Measurements from ENCODE around the gene SUPT5H. TPM values are rescaled to one million over a fixed set of nuclear protein-coding genes. Genes with fewer than 3 reads are reported as not detected.

Gene SUPT5H
- total RNA-seq, 5 donors from 2014 or later (not counting 1 experiment from before 2014, with no cell fraction given), result 180 to 301 (median 194) TPM

DNA sequence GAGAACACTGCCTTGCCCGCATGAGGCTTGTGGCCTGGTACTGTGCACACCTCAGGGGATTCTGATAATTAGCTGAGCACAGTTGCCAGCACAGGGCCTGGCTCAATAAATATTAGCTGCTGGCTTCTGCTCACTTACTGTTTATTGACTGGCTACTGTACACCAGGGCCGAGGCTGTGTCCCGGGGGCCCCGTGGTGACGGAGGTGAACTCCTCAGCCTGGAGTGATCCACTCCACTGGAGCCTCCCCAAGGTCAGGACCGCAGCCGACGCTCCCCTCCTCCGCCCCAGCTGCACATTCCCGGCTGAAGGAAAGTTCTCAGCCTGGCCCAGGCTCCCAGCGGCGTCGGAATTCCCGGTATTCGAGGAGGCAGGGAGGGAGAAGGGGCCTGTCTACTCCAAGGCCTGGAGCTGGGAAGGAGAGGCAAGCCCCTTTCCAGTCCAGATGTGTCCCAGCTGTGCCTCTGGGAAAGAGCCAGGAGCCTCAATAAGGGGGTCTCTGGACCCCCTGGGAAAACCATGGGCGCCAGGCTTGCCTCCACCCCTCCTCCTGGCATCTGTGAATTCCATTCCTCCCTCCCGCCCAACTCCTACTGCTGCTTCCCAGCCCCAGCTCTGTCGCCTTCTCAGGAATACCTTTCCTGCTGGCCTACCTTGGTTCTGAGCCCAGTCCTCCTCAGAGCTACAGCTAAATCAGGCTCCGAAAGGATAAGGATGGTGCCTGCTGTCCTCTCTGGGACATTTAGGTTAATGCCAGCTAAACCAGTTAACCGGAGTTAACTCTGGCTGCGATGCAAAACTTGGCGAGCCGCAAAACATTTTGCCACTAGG, 16.9 kb upstream of the SUPT5H start:
- DNase-seq, result peak in 1 of 35 experiments; percentile 12
- no peak overlapping the region for H3K27ac Mint-ChIP-seq

DNA sequence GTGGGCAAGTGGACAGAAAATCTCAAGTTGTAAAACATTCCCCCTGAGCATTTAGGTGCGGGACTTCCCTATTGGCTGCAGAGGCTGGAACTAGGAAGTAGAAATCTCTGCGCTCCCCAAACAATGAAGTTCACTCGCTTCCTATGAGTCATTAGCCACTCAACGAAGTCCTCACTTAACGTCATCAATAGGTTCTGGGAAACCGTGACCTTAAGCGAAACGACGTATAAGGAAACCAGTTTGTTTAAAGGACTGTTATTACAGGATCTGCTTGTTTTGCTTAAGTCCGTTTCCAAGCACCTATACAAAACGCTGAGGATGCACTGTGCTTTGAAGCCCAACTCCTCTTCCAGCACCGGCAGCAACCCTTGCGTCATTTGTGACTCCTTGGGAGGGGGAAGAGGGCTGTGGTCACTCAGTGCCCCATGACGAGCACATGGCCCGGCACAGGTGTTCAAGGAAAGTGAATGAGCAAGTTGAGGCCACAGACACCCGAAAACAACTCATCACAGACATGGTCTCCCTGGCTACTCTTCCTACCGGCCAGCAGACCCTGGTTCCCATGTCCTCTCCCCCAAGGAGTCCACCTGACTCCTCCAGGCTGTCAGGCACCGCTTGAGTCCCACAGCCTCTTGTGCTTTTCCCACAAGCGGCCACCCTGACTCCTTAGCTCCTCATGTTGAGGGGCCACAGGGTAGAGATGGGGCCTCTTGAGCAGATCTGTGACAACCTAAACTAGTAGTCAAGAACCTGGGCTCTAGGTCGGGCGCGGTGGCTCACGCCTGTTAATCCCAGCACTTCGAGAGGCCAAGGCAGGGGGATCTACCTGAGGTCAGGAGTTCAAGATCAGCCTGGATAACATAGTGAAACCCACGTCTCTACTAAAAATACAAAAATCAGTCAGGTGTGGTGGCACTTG, 14.4 kb upstream of the SUPT5H start:
- no peaks in the 10 kb centered on the region for H3K27me3 ChIP-seq (replicated peaks in 1 of 2; ENCODE audit: control insufficient read depth in 2 of 2, extremely low read depth in 1 of 2, insufficient read depth in 2 of 2, low read length in 1 of 2)
- no peak overlapping the region for H3K4me3 ChIP-seq (ENCODE audit: control insufficient read depth in 1 of 2, extremely low read depth in 1 of 2, low read length in 1 of 2)
- POLR2A ChIA-PET, result interaction anchor here in 1 of 2 donors (1.0 kb wide), 1 partner anchor 27 kb away, joined by 6 read pairs; no protein-coding TSS in a partner anchor
- peak overlapping the region in 2 of 3 donors; percentile 48 to 62 for H3K4me3 Mint-ChIP-seq
- DNase-seq (peak in 31 of 35 experiments; percentile 25 to 78 (median 58)), ATAC-seq (replicated peaks in 1 of 4) (peak; percentile 53 to 64 (median 54))
- peaks cover 23 to 45% (median 45%) of the 10 kb centered on the region in 3 donors for H3K4me1 Mint-ChIP-seq
- WGBS (ENCODE audit: insufficient coverage), result 44% methylated on average over 15 of the region's 25 CpGs
- peaks cover 22% of the 10 kb centered on the region for H3K36me3 Mint-ChIP-seq
- peak overlapping the region; percentile 77 for H3K27ac ChIP-seq (ENCODE audit: low read length)
- CTCF ChIA-PET, result interaction anchor here in 1 of 2 donors (0.6 kb wide), 1 partner anchor 19 kb away, joined by 3 read pairs; no protein-coding TSS in a partner anchor
- H3K9me3 Mint-ChIP-seq, result no peaks in the 10 kb centered on the region
- H3K36me3 ChIP-seq (ENCODE audit: control insufficient read depth in 2 of 2, extremely low read depth in 1 of 2, insufficient read depth in 1 of 2, low read length in 1 of 2), result peaks cover 0 to 32% of the 10 kb centered on the region in 2 donors
- peaks cover 12 to 34% of the 10 kb centered on the region in 2 experiments for H3K4me1 ChIP-seq (ENCODE audit: control insufficient read depth in 1 of 2, extremely low read depth in 1 of 2, insufficient read depth in 2 of 2, low read length in 2 of 2)
- H3K27me3 Mint-ChIP-seq, result no peaks in the 10 kb centered on the region
- H3K27ac Mint-ChIP-seq, result peak overlapping the region; percentile 86 to 88
- no peaks in the 10 kb centered on the region for H3K9me3 ChIP-seq

More for the DNA sequence above, 16.9 kb upstream of the SUPT5H start:
- no peaks in the 10 kb centered on the region for H3K9me3 ChIP-seq
- H3K4me3 ChIP-seq (ENCODE audit: control insufficient read depth in 1 of 2, extremely low read depth in 1 of 2, low read length in 1 of 2), result no peak overlapping the region
- H3K27ac ChIP-seq (ENCODE audit: low read length), result no peak overlapping the region
- peaks cover 5 to 23% (median 23%) of the 10 kb centered on the region in 3 donors for H3K4me1 Mint-ChIP-seq
- H3K36me3 ChIP-seq (ENCODE audit: control insufficient read depth in 2 of 2, extremely low read depth in 1 of 2, insufficient read depth in 1 of 2, low read length in 1 of 2), result peaks cover 4 to 22% of the 10 kb centered on the region in 2 donors
- H3K4me3 Mint-ChIP-seq, result no peak overlapping the region
- no peak for ATAC-seq (replicated peaks in 1 of 4)
- ChIA-PET CTCF (interaction anchor here in 1 of 2 donors (0.6 kb wide), 1 partner anchor 32 kb away, joined by 3 read pairs; no protein-coding TSS in a partner anchor), POLR2A (interaction anchor here in 1 of 2 donors (0.7 kb wide), 1 partner anchor 17 kb away, joined by 3 read pairs; no protein-coding TSS in a partner anchor)
- no peaks in the 10 kb centered on the region for H3K27me3 ChIP-seq (replicated peaks in 1 of 2; ENCODE audit: control insufficient read depth in 2 of 2, extremely low read depth in 1 of 2, insufficient read depth in 2 of 2, low read length in 1 of 2)
- H3K4me1 ChIP-seq (ENCODE audit: control insufficient read depth in 1 of 2, extremely low read depth in 1 of 2, insufficient read depth in 2 of 2, low read length in 2 of 2), result peaks cover 0 to 13% of the 10 kb centered on the region in 2 experiments
- 75% methylated on average over 8 of the region's 23 CpGs for WGBS (ENCODE audit: insufficient coverage)
- peaks cover 17% of the 10 kb centered on the region for H3K36me3 Mint-ChIP-seq
- no peaks in the 10 kb centered on the region for H3K27me3 Mint-ChIP-seq
- no peaks in the 10 kb centered on the region for H3K9me3 Mint-ChIP-seq

DNA sequence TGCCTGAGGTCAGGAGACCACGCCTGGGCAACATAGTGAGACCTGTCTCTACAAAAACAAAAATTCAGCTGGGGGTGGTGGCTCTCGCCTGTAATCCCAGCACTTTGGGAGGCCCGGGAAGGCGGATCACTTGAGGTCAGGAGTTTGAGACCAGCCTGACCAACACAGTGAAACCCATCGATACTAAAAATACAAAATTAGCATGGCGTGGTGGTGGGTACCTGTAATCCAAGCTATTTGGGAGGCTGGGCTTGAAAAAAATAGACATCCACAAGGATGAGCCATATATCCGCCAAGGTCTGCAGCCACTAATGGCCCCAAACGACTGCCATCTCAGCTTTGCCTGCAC, 12.7 kb upstream of the SUPT5H start:
- Mint-ChIP-seq H3K9me3 (no peaks in the 10 kb centered on the region), H3K36me3 (peaks cover 22% of the 10 kb centered on the region), H3K27me3 (no peaks in the 10 kb centered on the region), H3K4me1 (peaks cover 33 to 55% (median 54%) of the 10 kb centered on the region in 3 donors), H3K4me3 (no peak overlapping the region), H3K27ac (no peak overlapping the region)
- DNase-seq (no peak), ATAC-seq (replicated peaks in 1 of 4) (no peak)
- POLR2A ChIA-PET, result interaction anchor here in 1 of 2 donors (0.8 kb wide), 1 partner anchor 544 kb away, joined by 9 read pairs; no protein-coding TSS in a partner anchor
- Histone ChIP-seq H3K27me3 (replicated peaks in 1 of 2; ENCODE audit: control insufficient read depth in 2 of 2, extremely low read depth in 1 of 2, insufficient read depth in 2 of 2, low read length in 1 of 2) (no peaks in the 10 kb centered on the region), H3K9me3 (no peaks in the 10 kb centered on the region), H3K36me3 (ENCODE audit: control insufficient read depth in 2 of 2, extremely low read depth in 1 of 2, insufficient read depth in 1 of 2, low read length in 1 of 2) (peaks cover 0 to 32% of the 10 kb centered on the region in 2 donors), H3K4me3 (ENCODE audit: control insufficient read depth in 1 of 2, extremely low read depth in 1 of 2, low read length in 1 of 2) (no peak overlapping the region), H3K27ac (ENCODE audit: low read length) (no peak overlapping the region), H3K4me1 (ENCODE audit: control insufficient read depth in 1 of 2, extremely low read depth in 1 of 2, insufficient read depth in 2 of 2, low read length in 2 of 2) (peaks cover 15 to 42% of the 10 kb centered on the region in 2 experiments)
- 91% methylated on average over 3 of the region's 8 CpGs for WGBS (ENCODE audit: insufficient coverage)
- CTCF ChIA-PET, result no interaction called here

DNA sequence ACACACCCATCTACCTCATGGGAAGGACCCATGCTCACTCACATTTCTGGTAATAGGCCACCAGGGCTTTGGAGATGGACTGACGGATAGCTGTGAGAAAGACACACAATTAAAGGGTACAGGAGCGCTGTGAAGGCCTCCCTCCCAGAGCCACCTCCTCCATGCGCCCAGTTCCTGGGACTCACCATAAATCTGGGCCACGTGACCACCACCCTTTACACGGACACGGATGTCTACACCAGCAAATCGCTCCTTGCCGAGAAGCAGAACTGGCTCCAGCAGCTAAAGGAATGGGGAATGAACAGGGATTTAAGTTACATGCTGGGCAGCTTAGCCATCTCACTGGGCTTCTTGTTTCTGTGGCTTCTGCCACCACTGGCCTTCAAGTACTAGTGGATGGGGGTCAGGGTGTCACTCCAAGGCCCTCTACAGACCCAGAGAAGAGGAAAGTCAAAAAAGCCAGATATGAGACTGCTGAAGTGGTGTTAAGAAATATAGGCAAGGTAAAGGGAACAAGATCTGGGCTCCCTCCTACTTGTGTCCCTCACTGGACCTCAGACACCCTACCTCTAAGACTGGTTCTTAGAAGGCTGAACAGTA, 11.8 kb upstream of the SUPT5H start:
- POLR2A ChIA-PET, result interaction anchor here in 1 of 2 donors (0.6 to 1.0 kb wide), 2 partner anchors 22 to 31 kb away, joined by 3 read pairs; partner anchors contain the start of gene PLEKHG2
- H3K27ac Mint-ChIP-seq, result peak overlapping the region; percentile 27 to 58
- ATAC-seq (replicated peaks in 1 of 4), result no peak

DNA sequence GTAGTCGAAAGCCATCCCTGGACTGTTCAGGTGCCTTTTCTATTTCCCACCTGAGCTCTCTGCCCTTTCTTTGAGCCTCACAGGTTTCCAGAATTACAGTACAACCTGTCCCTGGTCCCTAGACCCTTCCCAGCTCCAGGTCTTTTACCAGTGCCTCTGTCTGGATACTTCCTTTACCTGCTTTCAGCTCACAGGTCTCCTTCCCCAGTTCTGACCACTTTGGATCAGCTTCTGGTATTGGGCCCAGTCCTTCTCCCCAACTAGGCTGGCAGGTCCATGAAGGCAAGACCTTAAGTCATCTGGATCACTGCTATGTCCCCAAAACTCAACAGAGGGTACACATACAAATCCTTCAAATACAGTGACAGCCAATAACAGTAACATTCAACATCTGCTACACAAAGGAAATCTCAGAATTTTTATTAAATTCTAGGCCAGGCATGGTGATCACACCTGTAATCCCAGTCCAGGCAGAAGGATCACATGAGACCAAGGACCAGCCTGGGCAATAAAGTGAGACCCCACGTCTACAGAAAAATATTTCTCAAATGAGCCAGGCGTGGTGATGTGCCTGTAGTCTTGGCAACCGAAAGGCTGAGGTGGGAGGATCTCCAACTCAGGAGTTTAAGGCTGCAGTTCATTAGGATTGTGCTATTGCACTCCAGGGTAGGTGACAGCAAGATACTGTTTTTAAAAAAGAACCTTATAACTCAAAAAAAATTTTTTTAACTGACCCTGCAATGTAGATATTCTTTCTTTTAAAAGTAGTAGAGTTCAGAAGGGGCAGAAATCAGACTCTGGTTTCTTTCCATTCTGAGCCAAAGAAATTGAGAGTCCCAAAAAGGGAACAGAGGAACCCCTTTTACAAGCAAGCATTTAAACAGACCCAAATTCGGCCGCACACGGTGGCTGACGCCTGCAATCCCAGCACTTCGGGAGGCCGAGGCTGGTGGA, 11.0 kb upstream of the SUPT5H start:
- peak overlapping the region; percentile 98 to 100 for H3K27ac Mint-ChIP-seq

More for the DNA sequence above, 11.8 kb upstream of the SUPT5H start:
- no peaks in the 10 kb centered on the region for H3K27me3 Mint-ChIP-seq
- CTCF ChIA-PET, result interaction anchor here in 1 of 2 donors (1.1 kb wide), 1 partner anchor 91 kb away, joined by 5 read pairs; the partner anchor contains the start of gene SAMD4B
- WGBS (ENCODE audit: insufficient coverage), result no CpG with 5 or more reads among the region's 8 CpGs
- Histone ChIP-seq H3K4me3 (ENCODE audit: control insufficient read depth in 1 of 2, extremely low read depth in 1 of 2, low read length in 1 of 2) (no peak overlapping the region), H3K9me3 (no peaks in the 10 kb centered on the region), H3K27ac (ENCODE audit: low read length) (peak overlapping the region; percentile 73), H3K4me1 (ENCODE audit: control insufficient read depth in 1 of 2, extremely low read depth in 1 of 2, insufficient read depth in 2 of 2, low read length in 2 of 2) (peaks cover 15 to 42% of the 10 kb centered on the region in 2 experiments), H3K27me3 (replicated peaks in 1 of 2; ENCODE audit: control insufficient read depth in 2 of 2, extremely low read depth in 1 of 2, insufficient read depth in 2 of 2, low read length in 1 of 2) (no peaks in the 10 kb centered on the region), H3K36me3 (ENCODE audit: control insufficient read depth in 2 of 2, extremely low read depth in 1 of 2, insufficient read depth in 1 of 2, low read length in 1 of 2) (peaks cover 0 to 32% of the 10 kb centered on the region in 2 donors)
- no peaks in the 10 kb centered on the region for H3K9me3 Mint-ChIP-seq
- H3K36me3 Mint-ChIP-seq, result peaks cover 22% of the 10 kb centered on the region
- H3K4me3 Mint-ChIP-seq, result peak overlapping the region; percentile 62 to 99 (median 98)
- DNase-seq, result no peak
- H3K4me1 Mint-ChIP-seq, result peaks cover 33 to 55% (median 54%) of the 10 kb centered on the region in 3 donors

More for the DNA sequence above, 11.0 kb upstream of the SUPT5H start:
- peak overlapping the region; percentile 73 for H3K27ac ChIP-seq (ENCODE audit: low read length)
- peaks cover 33 to 55% (median 53%) of the 10 kb centered on the region in 3 donors for H3K4me1 Mint-ChIP-seq
- DNase-seq, result no peak
- POLR2A ChIA-PET, result interaction anchor here (0.6 to 1.7 kb wide), 8 partner anchors 10 to 92 kb away, joined by 3 to 57 read pairs (median 8); partner anchors contain the start of genes MED29 (in 1 of the 2), PAF1 (in 1 of the 2), PLEKHG2 (in 1 of the 2) and SAMD4B (in 1 of the 2)
- H3K4me3 ChIP-seq (ENCODE audit: control insufficient read depth in 1 of 2, extremely low read depth in 1 of 2, low read length in 1 of 2), result peak overlapping the region; percentile 67 to 75
- peaks cover 15 to 42% of the 10 kb centered on the region in 2 experiments for H3K4me1 ChIP-seq (ENCODE audit: control insufficient read depth in 1 of 2, extremely low read depth in 1 of 2, insufficient read depth in 2 of 2, low read length in 2 of 2)
- H3K9me3 ChIP-seq, result no peaks in the 10 kb centered on the region
- no peaks in the 10 kb centered on the region for H3K27me3 ChIP-seq (replicated peaks in 1 of 2; ENCODE audit: control insufficient read depth in 2 of 2, extremely low read depth in 1 of 2, insufficient read depth in 2 of 2, low read length in 1 of 2)
- CTCF ChIA-PET, result interaction anchor here in 1 of 2 donors (1.1 to 1.8 kb wide), 4 partner anchors 11 to 92 kb away, joined by 5 to 12 read pairs (median 8); partner anchors contain the start of genes PLEKHG2, SAMD4B and SUPT5H
- peak overlapping the region; percentile 98 to 99 (median 99) for H3K4me3 Mint-ChIP-seq
- H3K9me3 Mint-ChIP-seq, result no peaks in the 10 kb centered on the region
- H3K36me3 ChIP-seq (ENCODE audit: control insufficient read depth in 2 of 2, extremely low read depth in 1 of 2, insufficient read depth in 1 of 2, low read length in 1 of 2), result peaks cover 0 to 32% of the 10 kb centered on the region in 2 donors
- peaks cover 22% of the 10 kb centered on the region for H3K36me3 Mint-ChIP-seq
- 19% methylated on average over 7 of the region's 10 CpGs for WGBS (ENCODE audit: insufficient coverage)
- H3K27me3 Mint-ChIP-seq, result no peaks in the 10 kb centered on the region
- no peak for ATAC-seq (replicated peaks in 1 of 4)
